Keratinocyte (primary cell): ENCODE results near the gene TXK. TPM values are rescaled to one million over a fixed set of nuclear protein-coding genes. Genes with fewer than 3 reads are reported as not detected.

Experiments used
- DNase-seq: peaks from one replicate; pipeline ENCODE4 v3.0.0-alpha.2; 2011; ENCODE audit warnings: low read depth, missing footprints, low spot score
- FAIRE-seq: peaks from 2 replicates; lab custom pipeline; 2011; peaks lifted over from hg19 to GRCh38; lab: Jason Lieb, UNC
- H2AFZ ChIP-seq: 2 replicates; pipeline ENCODE4 v1.6.0; 2012; ENCODE audit warnings: low read length, control low read depth, inconsistent platforms; ENCODE audit not compliant: control insufficient read depth
- H3K27ac ChIP-seq: 2 replicates; pipeline ENCODE4 v1.5.1; 2011; ENCODE audit warnings: low read length; ENCODE audit not compliant: control insufficient read depth, insufficient read depth
- H3K27me3 ChIP-seq: 3 replicates; pipeline ENCODE4 v1.6.0; 2011; ENCODE audit warnings: low read length; ENCODE audit not compliant: control insufficient read depth, insufficient read depth; ENCODE audit errors: extremely low read depth
- H3K36me3 ChIP-seq, 2 experiments: 2 replicates in 1 of 2; 3 replicates in 1 of 2; pipeline ENCODE4 v1.5.1; 2011; ENCODE audit warnings: low read length in 2 of 2, mild to moderate bottlenecking in 1 of 2; ENCODE audit not compliant: control insufficient read depth in 2 of 2, insufficient read depth in 2 of 2; ENCODE audit errors: extremely low read depth in 1 of 2
- H3K4me1 ChIP-seq: 3 replicates; pipeline ENCODE4 v1.5.1; 2011; ENCODE audit warnings: low read length; ENCODE audit not compliant: control insufficient read depth, insufficient read depth; ENCODE audit errors: extremely low read depth
- H3K4me2 ChIP-seq: 3 replicates; pipeline ENCODE4 v1.6.0; 2011; ENCODE audit warnings: low read depth, low read length; ENCODE audit not compliant: control insufficient read depth, insufficient read depth; ENCODE audit errors: extremely low read depth
- H3K4me3 ChIP-seq, 3 experiments: fragments of 200-600 bp in 1 of 3; sonication (generic) in 1 of 3; 2 replicates in 2 of 3; 3 replicates in 1 of 3; pipeline ENCODE4 v1.5.1; 2011 to 2016; ENCODE audit warnings: low read length in 3 of 3, mild to moderate bottlenecking in 3 of 3, control low read depth in 2 of 3, inconsistent platforms in 1 of 3, low read depth in 1 of 3, mixed read lengths in 1 of 3, mixed run types in 1 of 3, moderate library complexity in 1 of 3; ENCODE audit not compliant: control insufficient read depth in 2 of 3, insufficient read depth in 2 of 3; ENCODE audit errors: extremely low read depth in 1 of 3
- H3K79me2 ChIP-seq: 2 replicates; pipeline ENCODE4 v1.6.0; 2012; ENCODE audit warnings: low read length; ENCODE audit not compliant: control insufficient read depth, insufficient read depth
- H3K9ac ChIP-seq: 3 replicates; pipeline ENCODE4 v1.6.0; 2011; ENCODE audit warnings: low read length; ENCODE audit not compliant: control insufficient read depth, insufficient read depth; ENCODE audit errors: extremely low read depth
- H3K9me1 ChIP-seq: 3 replicates; pipeline ENCODE4 v1.6.0; 2011; ENCODE audit warnings: low read length; ENCODE audit not compliant: control insufficient read depth, insufficient read depth; ENCODE audit errors: extremely low read depth
- H3K9me3 ChIP-seq: 2 replicates; pipeline ENCODE4 v1.5.1; 2012; ENCODE audit warnings: low read depth, low read length; ENCODE audit not compliant: control insufficient read depth
- H4K20me1 ChIP-seq: 3 replicates; pipeline ENCODE4 v1.6.0; 2011; ENCODE audit warnings: low read length; ENCODE audit not compliant: control insufficient read depth, insufficient read depth; ENCODE audit errors: extremely low read depth
- CTCF ChIP-seq, 3 experiments: IDR thresholded peaks in 1 of 3; conservative IDR thresholded peaks in 1 of 3; optimal IDR thresholded peaks in 1 of 3; 2 replicates in 2 of 3; 3 replicates in 1 of 3; pipeline versions ENCODE3 to v1.5.1; 2011; ENCODE audit warnings: low read length in 3 of 3, mild to moderate bottlenecking in 3 of 3, moderate library complexity in 2 of 3, control low read depth in 1 of 3, inconsistent platforms in 1 of 3; ENCODE audit not compliant: insufficient read depth in 2 of 3; ENCODE audit errors: extremely low read depth in 1 of 3
- EZH2 ChIP-seq: IDR thresholded peaks from one replicate; pipeline ENCODE4 v1.6.1; 2012; ENCODE audit warnings: inconsistent platforms, mild to moderate bottlenecking, low read length, moderate library complexity
- dilution Hi-C: fragments of 300-500 bp; cut with MboI; formaldehyde crosslinking; loops from one replicate; pipeline ENCODE4 v1.7.0; 2020; ENCODE audit warnings: low sequenced_read_pairs; ENCODE audit not compliant: extremely low pct_ligation_motif_present
- polyA plus RNA-seq, 5 experiments: library from polyadenylated mRNA; depleted of rRNA in 3 of 5; stranded (reverse) in 3 of 5; stranded (forward) in 1 of 5; unstranded in 1 of 5; fragments of >200 nt; gene quantifications; 1 replicate in 1 of 5; 2 replicates in 3 of 5; 3 replicates in 1 of 5; pipeline versions ENCODE4 v1.2.1 to v1.2.3, GENCODE V29; 2011 to 2012; ENCODE audit warnings: missing spikeins in 2 of 5, low read depth in 1 of 5, low replicate concordance in 1 of 5

TXK gene
- polyA plus RNA-seq, 1 donor (not counting 4 experiments of a cell fraction or from before 2014, with no cell fraction given) = 0.12 TPM

- FAIRE-seq (no peak), DNase-seq (no peak)
- no peak overlapping the region for H3K4me2 ChIP-seq
- dilution Hi-C loops = no loop called here
- no peak overlapping the region for H3K9ac ChIP-seq
- H3K4me1 ChIP-seq = peaks cover 20% of the 10 kb centered on the region
- no peaks in the 10 kb centered on the region for H3K27me3 ChIP-seq
- no peaks in the 10 kb centered on the region for H3K9me3 ChIP-seq
- H3K36me3 ChIP-seq = no peaks in the 10 kb centered on the region
- no peaks in the 10 kb centered on the region for H3K9me1 ChIP-seq
- no peaks in the 10 kb centered on the region for H3K79me2 ChIP-seq
- no peaks in the 10 kb centered on the region for H4K20me1 ChIP-seq
- TF ChIP-seq EZH2 = no peak
- no peak for TF ChIP-seq CTCF (optimal IDR thresholded peaks at IDR 0.05 in 1 of 3, IDR thresholded peaks at IDR 0.05 in 1 of 3, conservative IDR thresholded peaks at IDR 0.05 in 1 of 3; ENCODE audit: extremely low read depth in 1 of 3, insufficient read depth in 2 of 3, low read length in 3 of 3)
- no peak overlapping the region for H3K4me3 ChIP-seq
- no peak overlapping the region for H3K27ac ChIP-seq
- no peak overlapping the region for H2AFZ ChIP-seq
These were observed 55.0 kb downstream of the TXK start for GRCh38 chr4:48078862-48079655.

- dilution Hi-C loops = no loop called here
These were observed 55.6 kb downstream of the TXK start for GRCh38 chr4:48078425-48078824.

More at GRCh38 chr4:48078425-48078824, 55.6 kb downstream of the TXK start:
- FAIRE-seq = no peak
- no peak for TF ChIP-seq CTCF (optimal IDR thresholded peaks at IDR 0.05 in 1 of 3, IDR thresholded peaks at IDR 0.05 in 1 of 3, conservative IDR thresholded peaks at IDR 0.05 in 1 of 3; ENCODE audit: extremely low read depth in 1 of 3, insufficient read depth in 2 of 3, low read length in 3 of 3)
- TF ChIP-seq EZH2 = no peak
- no peak for DNase-seq
- Histone ChIP-seq H2AFZ (no peak overlapping the region), H3K4me3 (no peak overlapping the region), H3K9me3 (no peaks in the 10 kb centered on the region), H4K20me1 (no peaks in the 10 kb centered on the region), H3K9ac (no peak overlapping the region), H3K79me2 (no peaks in the 10 kb centered on the region), H3K27me3 (no peaks in the 10 kb centered on the region), H3K27ac (no peak overlapping the region), H3K36me3 (no peaks in the 10 kb centered on the region), H3K4me1 (peaks cover 20% of the 10 kb centered on the region), H3K9me1 (no peaks in the 10 kb centered on the region), H3K4me2 (no peak overlapping the region)
